SK-N-SH treated with all-trans-retinoic acid at 6 μM for 48 hours (cell line): ENCODE data around the gene SRPK2.

Experiments used
- ARNTL ChIP-seq: fragments of 450-650 bp; formaldehyde crosslinking; IDR thresholded peaks from 2 replicates; pipeline ENCODE4 v1.5.0; 2020; ENCODE audit warnings: low read depth, mild to moderate bottlenecking, moderate library complexity, borderline replicate concordance
- CREB5 ChIP-seq: fragments of 250-450 bp; sonication (Bioruptor Pico); IDR thresholded peaks from 2 replicates; pipeline ENCODE4 v1.5.1; 2020; ENCODE audit warnings: low read depth, mild to moderate bottlenecking, moderate library complexity
- ESRRG ChIP-seq: fragments of 250-450 bp; sonication (Bioruptor Pico); IDR thresholded peaks from 2 replicates; pipeline ENCODE4 v1.6.1; 2021; ENCODE audit warnings: mild to moderate bottlenecking
- GLIS3 ChIP-seq: fragments of 250-450 bp; sonication (Bioruptor Pico); IDR thresholded peaks from 2 replicates; pipeline ENCODE4 v1.5.0; 2020; ENCODE audit warnings: mild to moderate bottlenecking, moderate library complexity
- ISL1 ChIP-seq: fragments of 250-450 bp; sonication (Bioruptor Pico); IDR thresholded peaks from 2 replicates; pipeline ENCODE4 v2.1.2; 2022; ENCODE audit warnings: mild to moderate bottlenecking, moderate library complexity
- OSR1 ChIP-seq: fragments of 250-450 bp; sonication (Bioruptor Pico); IDR thresholded peaks from 2 replicates; pipeline ENCODE4 v1.8.0; 2022; ENCODE audit warnings: moderate library complexity, mild to moderate bottlenecking, inconsistent platforms
- ZFP3 ChIP-seq: fragments of 250-450 bp; sonication (Bioruptor Pico); IDR thresholded peaks from 2 replicates; pipeline ENCODE4 v1.5.0; 2020; ENCODE audit warnings: mild to moderate bottlenecking, moderate library complexity
- ZNF565 ChIP-seq: fragments of 450-650 bp; formaldehyde crosslinking; conservative IDR thresholded peaks from 2 replicates; pipeline ENCODE4 v1.5.0; 2020; ENCODE audit warnings: low read depth, mild to moderate bottlenecking, moderate library complexity
- ZNF70 ChIP-seq: fragments of 450-650 bp; formaldehyde crosslinking; IDR thresholded peaks from 2 replicates; pipeline ENCODE4 v1.5.0; 2020; ENCODE audit warnings: mild to moderate bottlenecking, moderate library complexity
- TF ChIP-seq, protein P1 (sequence below): fragments of 250-450 bp; sonication (Bioruptor Pico); IDR thresholded peaks from 2 replicates; pipeline ENCODE4 v1.8.0; 2020; ENCODE audit warnings: mild to moderate bottlenecking, moderate library complexity, borderline replicate concordance
- TF ChIP-seq, protein P2 (sequence below): fragments of 250-450 bp; sonication (Bioruptor Pico); IDR thresholded peaks from 2 replicates; pipeline ENCODE4 v1.5.1; 2021; ENCODE audit warnings: mild to moderate bottlenecking, moderate library complexity
- TF ChIP-seq, protein P3 (sequence below): fragments of 250-450 bp; sonication (Bioruptor Pico); IDR thresholded peaks from 2 replicates; pipeline ENCODE4 v1.5.0; 2020; ENCODE audit warnings: mild to moderate bottlenecking, moderate library complexity

GRCh38 chr7:105269397-105269796, 119.3 kb downstream of the SRPK2 start:
- TF ChIP-seq ARNTL (CRISPR knock-in tag) (0 out of 2 replicates have a peak, but pooled peaks have one; percentile 4), OSR1 (no peak), ZNF565 (no peak), CREB5 (CRISPR knock-in tag) (no peak), GLIS3 (CRISPR knock-in tag) (no peak), ZFP3 (CRISPR knock-in tag) (no peak), ZNF70 (CRISPR knock-in tag) (no peak), ESRRG (CRISPR knock-in tag) (no peak), ISL1 (no peak)
- TF ChIP-seq, protein P1, sequence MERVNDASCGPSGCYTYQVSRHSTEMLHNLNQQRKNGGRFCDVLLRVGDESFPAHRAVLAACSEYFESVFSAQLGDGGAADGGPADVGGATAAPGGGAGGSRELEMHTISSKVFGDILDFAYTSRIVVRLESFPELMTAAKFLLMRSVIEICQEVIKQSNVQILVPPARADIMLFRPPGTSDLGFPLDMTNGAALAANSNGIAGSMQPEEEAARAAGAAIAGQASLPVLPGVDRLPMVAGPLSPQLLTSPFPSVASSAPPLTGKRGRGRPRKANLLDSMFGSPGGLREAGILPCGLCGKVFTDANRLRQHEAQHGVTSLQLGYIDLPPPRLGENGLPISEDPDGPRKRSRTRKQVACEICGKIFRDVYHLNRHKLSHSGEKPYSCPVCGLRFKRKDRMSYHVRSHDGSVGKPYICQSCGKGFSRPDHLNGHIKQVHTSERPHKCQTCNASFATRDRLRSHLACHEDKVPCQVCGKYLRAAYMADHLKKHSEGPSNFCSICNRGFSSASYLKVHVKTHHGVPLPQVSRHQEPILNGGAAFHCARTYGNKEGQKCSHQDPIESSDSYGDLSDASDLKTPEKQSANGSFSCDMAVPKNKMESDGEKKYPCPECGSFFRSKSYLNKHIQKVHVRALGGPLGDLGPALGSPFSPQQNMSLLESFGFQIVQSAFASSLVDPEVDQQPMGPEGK = no peak
- TF ChIP-seq, protein P2, sequence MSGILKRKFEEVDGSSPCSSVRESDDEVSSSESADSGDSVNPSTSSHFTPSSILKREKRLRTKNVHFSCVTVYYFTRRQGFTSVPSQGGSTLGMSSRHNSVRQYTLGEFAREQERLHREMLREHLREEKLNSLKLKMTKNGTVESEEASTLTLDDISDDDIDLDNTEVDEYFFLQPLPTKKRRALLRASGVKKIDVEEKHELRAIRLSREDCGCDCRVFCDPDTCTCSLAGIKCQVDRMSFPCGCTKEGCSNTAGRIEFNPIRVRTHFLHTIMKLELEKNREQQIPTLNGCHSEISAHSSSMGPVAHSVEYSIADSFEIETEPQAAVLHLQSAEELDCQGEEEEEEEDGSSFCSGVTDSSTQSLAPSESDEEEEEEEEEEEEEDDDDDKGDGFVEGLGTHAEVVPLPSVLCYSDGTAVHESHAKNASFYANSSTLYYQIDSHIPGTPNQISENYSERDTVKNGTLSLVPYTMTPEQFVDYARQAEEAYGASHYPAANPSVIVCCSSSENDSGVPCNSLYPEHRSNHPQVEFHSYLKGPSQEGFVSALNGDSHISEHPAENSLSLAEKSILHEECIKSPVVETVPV (CRISPR knock-in tag) = no peak
- TF ChIP-seq, protein P3, sequence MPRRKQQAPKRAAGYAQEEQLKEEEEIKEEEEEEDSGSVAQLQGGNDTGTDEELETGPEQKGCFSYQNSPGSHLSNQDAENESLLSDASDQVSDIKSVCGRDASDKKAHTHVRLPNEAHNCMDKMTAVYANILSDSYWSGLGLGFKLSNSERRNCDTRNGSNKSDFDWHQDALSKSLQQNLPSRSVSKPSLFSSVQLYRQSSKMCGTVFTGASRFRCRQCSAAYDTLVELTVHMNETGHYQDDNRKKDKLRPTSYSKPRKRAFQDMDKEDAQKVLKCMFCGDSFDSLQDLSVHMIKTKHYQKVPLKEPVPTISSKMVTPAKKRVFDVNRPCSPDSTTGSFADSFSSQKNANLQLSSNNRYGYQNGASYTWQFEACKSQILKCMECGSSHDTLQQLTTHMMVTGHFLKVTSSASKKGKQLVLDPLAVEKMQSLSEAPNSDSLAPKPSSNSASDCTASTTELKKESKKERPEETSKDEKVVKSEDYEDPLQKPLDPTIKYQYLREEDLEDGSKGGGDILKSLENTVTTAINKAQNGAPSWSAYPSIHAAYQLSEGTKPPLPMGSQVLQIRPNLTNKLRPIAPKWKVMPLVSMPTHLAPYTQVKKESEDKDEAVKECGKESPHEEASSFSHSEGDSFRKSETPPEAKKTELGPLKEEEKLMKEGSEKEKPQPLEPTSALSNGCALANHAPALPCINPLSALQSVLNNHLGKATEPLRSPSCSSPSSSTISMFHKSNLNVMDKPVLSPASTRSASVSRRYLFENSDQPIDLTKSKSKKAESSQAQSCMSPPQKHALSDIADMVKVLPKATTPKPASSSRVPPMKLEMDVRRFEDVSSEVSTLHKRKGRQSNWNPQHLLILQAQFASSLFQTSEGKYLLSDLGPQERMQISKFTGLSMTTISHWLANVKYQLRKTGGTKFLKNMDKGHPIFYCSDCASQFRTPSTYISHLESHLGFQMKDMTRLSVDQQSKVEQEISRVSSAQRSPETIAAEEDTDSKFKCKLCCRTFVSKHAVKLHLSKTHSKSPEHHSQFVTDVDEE (CRISPR knock-in tag) = 0 out of 2 replicates have a peak, but pooled peaks have one; percentile 37
